UCSD-AML1 (cell line): ENCODE measurements around the gene FLYWCH1.

Source experiments
- DNase-seq: peaks from one replicate; lab custom pipeline; 2025; ENCODE audit not compliant: unreplicated experiment; lab: John Stamatoyannopoulos, UW

FLYWCH1 gene

GRCh38 chr16:2952679-2953078, 40.9 kb downstream of the FLYWCH1 start:
- DNase-seq: no peak

- no peak for DNase-seq
Measured at GRCh38 chr16:2953706-2954627, 42.2 kb downstream of the FLYWCH1 start.

DNA sequence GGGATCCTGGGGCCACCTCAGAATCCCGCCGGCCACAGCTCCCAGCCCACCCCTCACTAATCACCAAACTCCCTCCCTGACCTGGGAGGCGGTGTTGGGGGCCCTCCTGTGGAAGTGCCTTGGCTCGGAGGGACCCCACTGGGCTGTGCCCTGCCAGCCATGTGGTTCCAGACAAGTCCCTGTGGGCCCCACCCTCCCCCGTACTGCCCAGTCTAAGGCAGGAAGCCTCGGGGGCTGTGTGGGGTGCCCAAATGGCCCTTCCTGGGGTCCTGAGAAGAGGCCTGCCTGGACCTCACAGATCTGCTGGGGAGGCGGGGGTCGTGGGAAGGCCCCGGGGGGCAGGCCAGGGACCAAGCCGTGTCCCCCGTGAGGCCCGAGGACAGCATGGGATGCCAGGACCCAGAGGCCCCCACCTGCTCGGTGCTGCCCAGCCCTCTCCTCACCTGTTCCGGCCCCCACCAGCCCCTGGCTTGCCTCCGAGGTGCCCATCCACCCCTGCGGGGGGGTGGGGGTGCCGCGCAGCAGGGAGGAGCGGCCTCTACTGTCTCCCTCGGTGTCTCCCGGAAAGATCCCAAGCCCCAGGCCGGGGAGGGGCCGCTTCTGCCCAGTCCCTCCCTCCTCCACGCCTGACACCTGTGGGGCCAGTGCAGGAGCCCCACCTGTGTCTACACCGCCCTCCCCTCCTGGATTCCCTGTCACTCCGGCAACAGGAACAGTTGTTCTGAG, 43.1 kb downstream of the FLYWCH1 start:
- DNase-seq: no peak

DNA sequence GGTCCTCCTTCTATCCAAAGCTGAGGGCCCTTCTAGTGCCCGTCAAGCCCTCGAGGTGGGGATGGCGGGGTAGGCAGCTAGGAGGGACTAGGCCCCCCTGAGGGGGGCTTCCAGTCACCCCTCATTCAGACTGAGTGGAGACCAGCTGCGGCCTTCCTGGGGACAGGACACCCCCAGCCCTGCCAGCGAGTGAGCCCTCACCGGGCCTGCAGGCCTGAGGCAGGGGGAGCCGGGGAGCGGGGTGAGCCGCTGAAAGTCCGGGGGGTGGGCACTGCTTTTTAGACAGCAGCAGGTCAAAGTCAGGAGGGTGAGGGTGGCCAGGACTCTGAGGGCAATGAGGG, 43.7 kb downstream of the FLYWCH1 start:
- no peak for DNase-seq

- peak; percentile 55 for DNase-seq
Measured at GRCh38 chr16:2955779-2956578, 44.2 kb downstream of the FLYWCH1 start.

- no peak for DNase-seq
Measured at GRCh38 chr16:2956579-2956956, 44.8 kb downstream of the FLYWCH1 start.

GRCh38 chr16:2959206-2959605, 47.5 kb downstream of the FLYWCH1 start:
- no peak for DNase-seq

- no peak for DNase-seq
Measured at GRCh38 chr16:2960183-2961010, 48.7 kb downstream of the FLYWCH1 start.

DNA sequence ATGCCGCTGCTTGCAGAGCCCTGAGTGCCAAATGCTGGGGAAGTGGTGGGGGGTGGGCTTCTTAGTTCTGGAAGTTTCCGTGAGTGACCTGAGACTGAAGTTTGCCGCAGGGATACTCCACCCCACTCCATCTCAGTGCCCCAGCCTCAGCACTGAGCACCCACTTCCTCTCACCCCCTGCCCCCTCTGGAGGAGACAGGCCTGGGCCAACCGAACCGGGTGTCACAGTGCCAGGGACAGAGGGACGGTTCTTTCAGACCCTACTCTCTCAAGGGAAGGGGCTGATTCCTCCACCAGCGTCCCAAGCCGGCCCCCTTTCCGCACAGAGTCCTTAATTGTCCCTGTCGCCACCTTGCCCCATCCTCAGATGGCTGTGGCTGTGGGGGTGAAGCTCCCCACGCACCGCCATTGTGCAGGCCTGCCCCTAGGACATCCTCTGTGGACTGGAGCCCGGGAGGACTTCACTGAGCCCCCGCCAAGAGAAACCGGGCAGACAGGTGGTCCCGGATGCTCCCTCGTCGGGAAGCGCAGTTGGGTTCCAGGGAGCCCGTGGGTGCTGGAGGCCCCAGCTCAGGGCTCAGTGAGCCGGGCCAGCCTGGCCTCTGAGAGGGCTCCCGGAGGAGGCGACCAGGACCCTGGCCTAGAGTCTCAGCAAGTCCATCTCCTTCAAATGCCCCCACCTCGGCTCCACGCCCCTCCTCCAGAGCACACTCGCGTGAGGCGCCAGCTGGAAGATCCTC, 50.8 kb downstream of the FLYWCH1 start:
- DNase-seq: no peak

DNA sequence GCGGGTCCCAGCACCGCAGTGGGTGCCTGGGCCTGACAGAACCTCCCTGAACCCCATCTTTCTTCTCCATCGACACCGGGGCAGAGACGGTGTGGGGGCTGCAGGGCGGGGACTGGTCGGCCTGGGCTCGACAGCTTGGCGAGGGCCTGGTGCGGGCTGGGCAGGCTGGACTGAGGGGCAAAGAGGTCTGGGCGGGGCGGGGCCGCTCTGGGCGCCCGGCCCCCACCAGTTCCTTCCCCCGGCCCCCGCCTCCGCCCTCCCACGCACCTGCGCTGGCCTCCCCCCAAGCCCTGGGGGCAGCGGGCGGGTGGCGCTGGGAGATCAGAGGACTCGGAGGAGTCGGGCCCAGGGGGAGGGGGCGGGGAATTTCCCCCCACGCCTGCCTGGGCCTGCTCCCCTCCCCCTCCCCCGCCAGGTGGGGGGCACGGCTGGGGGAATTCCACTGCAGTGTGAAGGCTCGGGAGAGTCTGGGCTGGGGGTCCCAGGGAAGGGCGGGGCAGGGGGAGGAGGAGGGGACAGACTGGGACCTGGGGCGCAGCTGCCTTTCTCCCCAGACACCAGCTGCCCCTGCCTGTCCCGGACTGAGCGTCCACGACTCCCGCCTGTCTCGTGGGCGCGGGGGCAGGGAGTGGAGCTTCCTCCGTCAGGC, 51.5 kb downstream of the FLYWCH1 start:
- DNase-seq: no peak

DNA sequence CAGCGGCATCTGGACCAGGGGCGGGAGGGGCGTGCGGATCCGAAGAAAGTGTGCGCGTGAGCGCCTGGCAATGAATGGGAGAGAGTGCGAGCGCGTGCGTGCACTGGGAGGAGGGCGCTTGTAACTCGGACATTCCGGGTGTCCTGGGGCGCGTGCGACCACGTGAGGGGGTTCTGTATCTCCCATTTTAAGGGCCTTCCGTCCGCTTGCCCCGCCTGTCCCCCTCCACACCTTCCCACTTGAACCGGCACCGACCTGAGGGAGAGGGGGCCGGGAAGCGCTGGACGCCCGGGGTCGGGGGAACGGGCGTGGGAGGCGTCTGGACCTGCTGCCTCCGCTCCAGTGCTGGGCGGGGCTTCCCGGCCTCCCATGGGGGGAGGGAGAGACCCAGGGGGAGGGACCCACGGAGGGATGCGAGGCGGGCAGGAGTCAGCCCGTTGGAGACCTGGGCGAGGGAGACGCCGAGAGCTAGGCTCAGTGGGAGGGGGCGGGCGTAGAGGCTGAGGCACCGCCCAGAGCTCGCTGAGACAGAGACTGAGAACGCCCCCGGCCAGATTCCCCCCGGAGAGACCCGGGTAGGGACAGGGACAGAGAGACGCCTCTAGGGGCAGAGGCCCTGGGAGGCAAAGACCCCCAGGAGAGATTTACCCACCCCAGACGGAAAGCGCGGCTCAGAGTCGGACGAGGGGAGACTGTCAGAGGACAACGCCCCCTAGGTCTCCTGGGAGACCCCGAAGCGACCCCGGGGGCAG, 52.2 kb downstream of the FLYWCH1 start, which contains the start of gene KREMEN2:
TSS of gene KREMEN2 (plus strand) at position 553 of the 752 bp plus-strand sequence. CDS start 246 bp downstream, outside the sequence.
- DNase-seq: no peak

DNA sequence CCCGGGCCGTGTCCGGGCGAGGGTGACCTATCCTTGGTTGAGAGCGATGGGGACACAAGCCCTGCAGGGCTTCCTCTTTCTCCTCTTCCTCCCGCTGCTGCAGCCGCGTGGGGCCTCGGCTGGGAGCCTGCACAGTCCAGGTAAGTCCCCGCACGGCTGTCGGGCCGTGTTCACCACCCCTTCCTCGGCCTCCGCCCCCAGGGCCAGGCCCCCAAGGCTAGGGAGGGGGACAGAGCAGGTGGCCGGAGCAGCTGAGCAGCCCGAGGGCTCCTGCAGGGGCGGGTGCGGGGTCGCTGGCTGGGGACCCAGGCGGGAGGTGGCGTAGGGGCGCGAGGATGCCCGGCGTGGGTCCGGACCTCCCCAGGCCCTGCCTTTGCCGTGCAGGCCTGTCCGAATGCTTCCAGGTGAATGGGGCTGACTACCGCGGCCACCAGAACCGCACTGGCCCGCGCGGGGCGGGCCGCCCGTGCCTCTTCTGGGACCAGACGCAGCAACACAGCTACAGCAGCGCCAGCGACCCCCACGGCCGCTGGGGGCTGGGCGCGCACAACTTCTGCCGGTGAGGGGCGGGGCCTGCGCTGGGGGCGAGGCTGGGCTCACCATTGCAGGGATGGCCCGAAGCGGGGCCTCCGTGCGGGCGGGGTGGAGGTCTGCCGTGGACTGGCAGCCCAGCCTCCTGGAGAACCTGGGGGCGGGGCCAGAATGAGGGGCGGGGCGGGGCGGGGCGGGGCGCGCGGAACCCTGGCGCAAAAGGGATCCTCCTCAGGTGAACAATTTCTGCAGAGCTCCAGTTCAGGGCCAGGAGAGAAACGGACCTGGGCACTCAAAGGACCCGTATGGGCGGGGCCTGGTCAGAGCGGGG, 53.0 kb downstream of the FLYWCH1 start:
- peak; percentile 52 for DNase-seq

- no peak for DNase-seq
Measured at GRCh38 chr16:2966043-2966807, 54.5 kb downstream of the FLYWCH1 start.

GRCh38 chr16:2966808-2967191, 55.1 kb downstream of the FLYWCH1 start:
- DNase-seq: no peak

DNA sequence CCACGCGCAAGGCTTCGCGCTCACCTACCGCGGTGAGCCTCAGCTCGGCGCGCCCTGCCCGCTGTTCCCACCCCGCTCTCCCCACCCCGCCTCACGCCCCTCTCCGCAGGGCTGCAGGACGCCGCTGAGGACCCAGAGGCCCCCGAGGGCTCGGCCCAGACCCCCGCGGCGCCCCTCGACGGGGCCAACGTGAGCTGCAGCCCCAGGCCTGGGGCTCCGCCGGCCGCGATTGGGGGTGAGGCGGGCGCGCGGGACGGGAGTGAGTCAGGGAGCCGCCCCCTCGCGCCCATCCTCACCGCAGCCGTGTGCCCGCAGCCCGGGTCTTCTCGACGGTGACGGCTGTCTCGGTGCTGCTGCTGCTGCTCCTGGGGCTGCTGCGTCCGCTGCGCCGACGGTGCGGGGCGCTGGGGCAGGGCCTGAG, 55.5 kb downstream of the FLYWCH1 start:
- no peak for DNase-seq

DNA sequence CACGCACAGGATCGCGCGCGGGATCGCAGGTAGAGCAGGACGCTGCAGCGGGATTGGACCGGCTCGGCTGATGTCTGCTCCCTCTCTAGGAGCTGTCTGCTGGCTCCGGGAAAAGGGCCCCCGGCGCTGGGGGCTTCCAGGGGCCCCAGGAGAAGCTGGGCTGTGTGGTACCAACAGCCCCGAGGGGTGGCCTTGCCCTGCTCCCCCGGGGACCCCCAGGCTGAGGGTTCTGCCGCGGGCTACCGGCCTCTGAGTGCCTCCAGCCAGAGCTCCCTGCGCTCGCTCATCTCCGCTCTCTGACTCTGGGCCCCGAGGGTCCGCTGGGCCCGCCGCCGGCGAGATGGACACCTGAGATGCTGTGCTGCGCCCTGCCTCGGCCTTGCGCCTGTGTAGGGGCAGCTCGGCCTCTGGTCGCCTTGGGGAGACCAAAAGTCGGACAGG, 56.0 kb downstream of the FLYWCH1 start:
- no peak for DNase-seq

DNA sequence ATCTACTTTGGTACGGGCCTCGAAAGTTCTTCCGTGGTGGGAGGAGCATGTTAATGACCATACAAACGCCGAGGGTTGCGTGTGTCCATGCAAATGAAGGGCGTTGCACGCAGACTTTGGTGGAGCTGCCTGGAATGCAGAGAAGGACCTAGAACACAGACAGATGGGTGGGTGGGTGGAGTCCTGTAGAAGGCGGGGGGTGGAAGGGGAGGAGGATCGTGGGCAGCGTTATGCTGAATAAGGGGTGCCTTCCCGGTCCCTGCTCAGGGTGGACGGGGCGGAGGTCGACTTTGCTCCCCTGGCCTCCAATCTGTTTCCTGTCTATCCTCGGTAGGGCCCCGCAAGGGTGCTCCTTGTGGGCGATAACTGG, 56.6 kb downstream of the FLYWCH1 start:
- DNase-seq: no peak
